Measurements from ENCODE around the gene CMYA5. TPM values are rescaled to one million over a fixed set of nuclear protein-coding genes. Genes with fewer than 3 reads are reported as not detected.

The CMYA5 gene
- total and polyA plus RNA-seq, 9 of the 15 experiments (the other 6 are each of a cell fraction or from before 2014, with no cell fraction given): 0.18 to 1.1 (median 0.32) TPM

DNA sequence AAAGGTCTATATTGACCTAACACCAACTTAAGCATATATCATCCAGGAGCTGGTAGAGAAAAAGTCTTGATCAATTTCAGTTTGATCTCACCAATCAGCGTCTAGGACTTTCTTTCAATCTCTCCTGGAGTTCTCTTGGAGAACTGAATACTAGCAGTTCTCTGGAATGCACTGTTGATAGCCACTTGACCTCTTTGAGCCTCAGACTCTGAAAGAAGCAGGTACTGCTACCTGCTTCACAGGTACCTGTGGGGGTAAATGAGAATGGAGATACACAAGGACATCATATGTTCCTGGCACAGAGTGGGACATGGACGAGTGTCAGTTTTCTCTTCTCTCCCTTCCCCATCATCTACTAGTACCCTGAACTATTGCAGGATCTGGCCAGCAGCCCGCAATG, 16.0 kb downstream of the CMYA5 start:
- POLR2A ChIA-PET: no interaction called here
- BruUV-seq (replicated peaks): no TSS peak
- no peak for ATAC-seq
- no peaks in the 10 kb centered on the region for H3K36me3 ChIP-seq (ENCODE audit: control insufficient read depth, insufficient read depth, low read length)
- no peak overlapping the region for H3K27ac ChIP-seq (ENCODE audit: extremely low read depth, low read depth, low read length)
- no peaks in the 10 kb centered on the region for H4K20me1 ChIP-seq (replicated peaks; ENCODE audit: control insufficient read depth, insufficient read depth, low read length)
- no peaks in the 10 kb centered on the region for H3K9me3 ChIP-seq (replicated peaks; ENCODE audit: control insufficient read depth, insufficient read depth, low read depth, low read length)
- no peaks in the 10 kb centered on the region for H3K4me1 ChIP-seq (replicated peaks in 1 of 2; ENCODE audit: control insufficient read depth in 2 of 2, insufficient read depth in 2 of 2, low read length in 2 of 2)
- H2AFZ ChIP-seq (ENCODE audit: low read depth, low read length): no peak overlapping the region
- H3K79me2 ChIP-seq (ENCODE audit: control insufficient read depth, insufficient read depth, low read length): no peaks in the 10 kb centered on the region
- H3K4me2 ChIP-seq (ENCODE audit: insufficient read depth, low read length): no peak overlapping the region
- no peak overlapping the region for H3K9ac ChIP-seq (ENCODE audit: insufficient read depth in 1 of 2, low read depth in 2 of 2, low read length in 2 of 2)
- intact Hi-C loops (cut with micrococcal nuclease): no loop called here
- H3K27me3 ChIP-seq (ENCODE audit: control insufficient read depth in 2 of 2, insufficient read depth in 2 of 2, low read length in 2 of 2): no peaks in the 10 kb centered on the region
- FAIRE-seq: no peak
- no peaks in the 10 kb centered on the region for H3K9me1 ChIP-seq (ENCODE audit: control insufficient read depth, insufficient read depth, low read length)
- in situ Hi-C loops (cut with MboI): no loop called here
- 11% methylated on average over 3 of the region's 3 CpGs for WGBS (ENCODE audit: insufficient coverage, low coverage, missing lambda C conversion rate)
- H3K4me3 ChIP-seq: no peak overlapping the region
- CTCF ChIA-PET (ENCODE audit: low intra/inter-chr PET ratio): no interaction called here
- no peak for DNase-seq (ENCODE audit: extremely low read depth in 1 of 4, low spot score in 3 of 4)
- no peak for TF ChIP-seq HEY1 (CRISPR knock-in tag; IDR thresholded peaks at IDR 0.05; ENCODE audit: borderline replicate concordance)
- TF ChIP-seq, protein P1, sequence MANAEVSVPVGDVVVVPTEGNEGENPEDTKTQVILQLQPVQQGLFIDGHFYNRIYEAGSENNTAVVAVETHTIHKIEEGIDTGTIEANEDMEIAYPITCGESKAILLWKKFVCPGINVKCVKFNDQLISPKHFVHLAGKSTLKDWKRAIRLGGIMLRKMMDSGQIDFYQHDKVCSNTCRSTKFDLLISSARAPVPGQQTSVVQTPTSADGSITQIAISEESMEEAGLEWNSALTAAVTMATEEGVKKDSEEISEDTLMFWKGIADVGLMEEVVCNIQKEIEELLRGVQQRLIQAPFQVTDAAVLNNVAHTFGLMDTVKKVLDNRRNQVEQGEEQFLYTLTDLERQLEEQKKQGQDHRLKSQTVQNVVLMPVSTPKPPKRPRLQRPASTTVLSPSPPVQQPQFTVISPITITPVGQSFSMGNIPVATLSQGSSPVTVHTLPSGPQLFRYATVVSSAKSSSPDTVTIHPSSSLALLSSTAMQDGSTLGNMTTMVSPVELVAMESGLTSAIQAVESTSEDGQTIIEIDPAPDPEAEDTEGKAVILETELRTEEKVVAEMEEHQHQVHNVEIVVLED (CRISPR knock-in tag; IDR thresholded peaks at IDR 0.05): no peak
- no peak for TF ChIP-seq NFIX (CRISPR knock-in tag; IDR thresholded peaks at IDR 0.05; ENCODE audit: low read depth)
- no peak for TF ChIP-seq SUPT5H (IDR thresholded peaks at IDR 0.05)
- TF ChIP-seq, protein P2, sequence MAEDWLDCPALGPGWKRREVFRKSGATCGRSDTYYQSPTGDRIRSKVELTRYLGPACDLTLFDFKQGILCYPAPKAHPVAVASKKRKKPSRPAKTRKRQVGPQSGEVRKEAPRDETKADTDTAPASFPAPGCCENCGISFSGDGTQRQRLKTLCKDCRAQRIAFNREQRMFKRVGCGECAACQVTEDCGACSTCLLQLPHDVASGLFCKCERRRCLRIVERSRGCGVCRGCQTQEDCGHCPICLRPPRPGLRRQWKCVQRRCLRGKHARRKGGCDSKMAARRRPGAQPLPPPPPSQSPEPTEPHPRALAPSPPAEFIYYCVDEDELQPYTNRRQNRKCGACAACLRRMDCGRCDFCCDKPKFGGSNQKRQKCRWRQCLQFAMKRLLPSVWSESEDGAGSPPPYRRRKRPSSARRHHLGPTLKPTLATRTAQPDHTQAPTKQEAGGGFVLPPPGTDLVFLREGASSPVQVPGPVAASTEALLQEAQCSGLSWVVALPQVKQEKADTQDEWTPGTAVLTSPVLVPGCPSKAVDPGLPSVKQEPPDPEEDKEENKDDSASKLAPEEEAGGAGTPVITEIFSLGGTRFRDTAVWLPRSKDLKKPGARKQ (CRISPR knock-in tag; IDR thresholded peaks at IDR 0.05): no peak
- no peak for TF ChIP-seq DLX4 (CRISPR knock-in tag; IDR thresholded peaks at IDR 0.05)
- TF ChIP-seq ZFP30 (CRISPR knock-in tag; IDR thresholded peaks at IDR 0.05; ENCODE audit: borderline replicate concordance): no peak
- no peak for TF ChIP-seq ZNF316 (IDR thresholded peaks at IDR 0.05)
- no peak for TF ChIP-seq NCOA6 (IDR thresholded peaks at IDR 0.05)
- no peak for TF ChIP-seq ZNF41 (CRISPR knock-in tag; conservative IDR thresholded peaks at IDR 0.05)
- TF ChIP-seq HDGF (IDR thresholded peaks at IDR 0.05): no peak
- no peak for TF ChIP-seq ZNF232 (CRISPR knock-in tag; IDR thresholded peaks at IDR 0.05)
- no peak for TF ChIP-seq RFX7 (CRISPR knock-in tag; IDR thresholded peaks at IDR 0.05)
- TF ChIP-seq ZNF347 (CRISPR knock-in tag; IDR thresholded peaks at IDR 0.05; ENCODE audit: low read depth): no peak
- TF ChIP-seq ZNF766 (CRISPR knock-in tag; conservative IDR thresholded peaks at IDR 0.05): no peak

All from K562 (cell line).